ENCODE data around the gene PRG3. TPM values are rescaled to one million over a fixed set of nuclear protein-coding genes. Genes with fewer than 3 reads are reported as not detected.

Gene PRG3
- total and polyA plus RNA-seq, 2 of the 13 experiments (the other 11 are each of a cell fraction or from before 2014, with no cell fraction given), result not detected

DNA sequence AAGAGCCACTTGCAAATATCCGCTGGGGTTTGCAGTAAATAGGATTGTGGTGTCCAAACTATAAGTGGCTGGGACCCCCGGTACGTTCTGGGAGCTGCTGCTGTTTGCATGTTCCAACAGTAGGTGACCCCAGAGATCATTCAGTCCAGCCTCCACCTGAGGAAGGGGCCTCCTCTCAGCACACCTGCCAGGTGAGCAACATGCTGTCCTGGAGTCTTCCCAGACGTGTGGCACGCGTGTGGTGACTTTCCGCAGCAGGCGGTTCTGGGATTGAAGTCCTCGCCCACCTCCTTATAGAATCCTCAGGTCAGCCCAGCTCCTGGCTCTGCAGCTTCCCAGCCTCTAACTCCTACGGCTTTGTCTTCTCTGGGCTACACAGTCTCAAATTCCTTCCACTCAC, 36.1 kb downstream of the PRG3 start:
- DNase-seq (ENCODE audit: low spot score), result no peak
- Histone ChIP-seq H2AFZ (ENCODE audit: low read length) (peak overlapping the region; percentile 92), H3K4me1 (ENCODE audit: insufficient read depth, low read length) (peaks cover 73% of the 10 kb centered on the region), H3K36me3 (replicated peaks in 1 of 2; ENCODE audit: control insufficient read depth in 1 of 2, insufficient read depth in 2 of 2, low read length in 2 of 2) (no peaks in the 10 kb centered on the region), H4K20me1 (ENCODE audit: insufficient read depth, low read length) (no peaks in the 10 kb centered on the region), H3K79me2 (ENCODE audit: insufficient read depth, low read length) (no peaks in the 10 kb centered on the region), H3K27ac (ENCODE audit: extremely low read length, insufficient read depth, low read length) (no peak overlapping the region), H3K9ac (ENCODE audit: insufficient read depth, low read depth, low read length) (no peak overlapping the region), H3K4me3 (replicated peaks in 1 of 3; ENCODE audit: insufficient read depth in 1 of 3, low read depth in 2 of 3, low read length in 3 of 3) (no peak overlapping the region), H3K27me3 (ENCODE audit: control insufficient read depth in 1 of 2, insufficient read depth in 2 of 2, low read length in 2 of 2) (peaks cover 1 to 27% of the 10 kb centered on the region in 2 experiments; a peak in 4 of 5 replicates), H3K9me3 (ENCODE audit: low read length) (no peaks in the 10 kb centered on the region), H3K4me2 (ENCODE audit: low read depth, low read length) (no peak overlapping the region)
- in situ Hi-C loops (cut with HindIII; ENCODE audit: extremely low pct_ligation_motif_present, low pct_unique_long_range_greater_than_20kb) (loop anchor here (5.0 to 10.0 kb wide), 4 partner anchors 112 to 297 kb away; partner anchors contain the start of genes TIMM10 and UBE2L6), intact Hi-C loops (cut with micrococcal nuclease; ENCODE audit: unreplicated experiment) (loop anchor here (1.0 to 10.0 kb wide), 7 partner anchors 68 to 1180 kb away; no protein-coding TSS in a partner anchor)
- ChIA-PET POLR2A (no interaction called here), CTCF (ENCODE audit: low intra/inter-chr PET ratio, low total read pairs) (interaction anchor here (0.8 to 1.8 kb wide), 3 partner anchors 136 to 296 kb away, joined by 6 to 7 read pairs (median 7); no protein-coding TSS in a partner anchor)
- 72% methylated on average over 9 of the region's 10 CpGs for WGBS (ENCODE audit: low lambda C conversion rate)
- no peak for ATAC-seq
- no TSS peak for BruUV-seq (replicated peaks)
- no peak for FAIRE-seq
- TF ChIP-seq KMT2B (CRISPR knock-in tag; IDR thresholded peaks at IDR 0.05) (no peak), MEF2D (CRISPR knock-in tag; IDR thresholded peaks at IDR 0.05) (no peak), NCOA5 (CRISPR knock-in tag; IDR thresholded peaks at IDR 0.05) (no peak), JUNB (CRISPR knock-in tag; IDR thresholded peaks at IDR 0.05; ENCODE audit: borderline replicate concordance) (no peak), BCL6 (CRISPR knock-in tag; IDR thresholded peaks at IDR 0.05) (no peak), SSRP1 (CRISPR knock-in tag; IDR thresholded peaks at IDR 0.05) (no peak), KAT7 (CRISPR knock-in tag; IDR thresholded peaks at IDR 0.05; ENCODE audit: borderline replicate concordance) (no peak), CHD4 (IDR thresholded peaks at IDR 0.05; ENCODE audit: borderline replicate concordance, low read length) (no peak), NFKB2 (CRISPR knock-in tag; IDR thresholded peaks at IDR 0.05; ENCODE audit: borderline replicate concordance) (no peak), ZNF709 (CRISPR knock-in tag; IDR thresholded peaks at IDR 0.05) (no peak)
- TF ChIP-seq, protein P1, sequence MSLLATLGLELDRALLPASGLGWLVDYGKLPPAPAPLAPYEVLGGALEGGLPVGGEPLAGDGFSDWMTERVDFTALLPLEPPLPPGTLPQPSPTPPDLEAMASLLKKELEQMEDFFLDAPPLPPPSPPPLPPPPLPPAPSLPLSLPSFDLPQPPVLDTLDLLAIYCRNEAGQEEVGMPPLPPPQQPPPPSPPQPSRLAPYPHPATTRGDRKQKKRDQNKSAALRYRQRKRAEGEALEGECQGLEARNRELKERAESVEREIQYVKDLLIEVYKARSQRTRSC (CRISPR knock-in tag; IDR thresholded peaks at IDR 0.05; ENCODE audit: low read depth), result no peak
- TF ChIP-seq, protein P2, sequence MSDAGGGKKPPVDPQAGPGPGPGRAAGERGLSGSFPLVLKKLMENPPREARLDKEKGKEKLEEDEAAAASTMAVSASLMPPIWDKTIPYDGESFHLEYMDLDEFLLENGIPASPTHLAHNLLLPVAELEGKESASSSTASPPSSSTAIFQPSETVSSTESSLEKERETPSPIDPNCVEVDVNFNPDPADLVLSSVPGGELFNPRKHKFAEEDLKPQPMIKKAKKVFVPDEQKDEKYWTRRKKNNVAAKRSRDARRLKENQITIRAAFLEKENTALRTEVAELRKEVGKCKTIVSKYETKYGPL (CRISPR knock-in tag; IDR thresholded peaks at IDR 0.05), result no peak
- TF ChIP-seq, protein P3, sequence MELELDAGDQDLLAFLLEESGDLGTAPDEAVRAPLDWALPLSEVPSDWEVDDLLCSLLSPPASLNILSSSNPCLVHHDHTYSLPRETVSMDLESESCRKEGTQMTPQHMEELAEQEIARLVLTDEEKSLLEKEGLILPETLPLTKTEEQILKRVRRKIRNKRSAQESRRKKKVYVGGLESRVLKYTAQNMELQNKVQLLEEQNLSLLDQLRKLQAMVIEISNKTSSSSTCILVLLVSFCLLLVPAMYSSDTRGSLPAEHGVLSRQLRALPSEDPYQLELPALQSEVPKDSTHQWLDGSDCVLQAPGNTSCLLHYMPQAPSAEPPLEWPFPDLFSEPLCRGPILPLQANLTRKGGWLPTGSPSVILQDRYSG (CRISPR knock-in tag; IDR thresholded peaks at IDR 0.05), result no peak
- TF ChIP-seq, protein P4, sequence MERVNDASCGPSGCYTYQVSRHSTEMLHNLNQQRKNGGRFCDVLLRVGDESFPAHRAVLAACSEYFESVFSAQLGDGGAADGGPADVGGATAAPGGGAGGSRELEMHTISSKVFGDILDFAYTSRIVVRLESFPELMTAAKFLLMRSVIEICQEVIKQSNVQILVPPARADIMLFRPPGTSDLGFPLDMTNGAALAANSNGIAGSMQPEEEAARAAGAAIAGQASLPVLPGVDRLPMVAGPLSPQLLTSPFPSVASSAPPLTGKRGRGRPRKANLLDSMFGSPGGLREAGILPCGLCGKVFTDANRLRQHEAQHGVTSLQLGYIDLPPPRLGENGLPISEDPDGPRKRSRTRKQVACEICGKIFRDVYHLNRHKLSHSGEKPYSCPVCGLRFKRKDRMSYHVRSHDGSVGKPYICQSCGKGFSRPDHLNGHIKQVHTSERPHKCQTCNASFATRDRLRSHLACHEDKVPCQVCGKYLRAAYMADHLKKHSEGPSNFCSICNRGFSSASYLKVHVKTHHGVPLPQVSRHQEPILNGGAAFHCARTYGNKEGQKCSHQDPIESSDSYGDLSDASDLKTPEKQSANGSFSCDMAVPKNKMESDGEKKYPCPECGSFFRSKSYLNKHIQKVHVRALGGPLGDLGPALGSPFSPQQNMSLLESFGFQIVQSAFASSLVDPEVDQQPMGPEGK (CRISPR knock-in tag; IDR thresholded peaks at IDR 0.05), result no peak
- TF ChIP-seq, protein P5, sequence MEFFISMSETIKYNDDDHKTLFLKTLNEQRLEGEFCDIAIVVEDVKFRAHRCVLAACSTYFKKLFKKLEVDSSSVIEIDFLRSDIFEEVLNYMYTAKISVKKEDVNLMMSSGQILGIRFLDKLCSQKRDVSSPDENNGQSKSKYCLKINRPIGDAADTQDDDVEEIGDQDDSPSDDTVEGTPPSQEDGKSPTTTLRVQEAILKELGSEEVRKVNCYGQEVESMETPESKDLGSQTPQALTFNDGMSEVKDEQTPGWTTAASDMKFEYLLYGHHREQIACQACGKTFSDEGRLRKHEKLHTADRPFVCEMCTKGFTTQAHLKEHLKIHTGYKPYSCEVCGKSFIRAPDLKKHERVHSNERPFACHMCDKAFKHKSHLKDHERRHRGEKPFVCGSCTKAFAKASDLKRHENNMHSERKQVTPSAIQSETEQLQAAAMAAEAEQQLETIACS (CRISPR knock-in tag; IDR thresholded peaks at IDR 0.05), result no peak
- TF ChIP-seq, protein P6, sequence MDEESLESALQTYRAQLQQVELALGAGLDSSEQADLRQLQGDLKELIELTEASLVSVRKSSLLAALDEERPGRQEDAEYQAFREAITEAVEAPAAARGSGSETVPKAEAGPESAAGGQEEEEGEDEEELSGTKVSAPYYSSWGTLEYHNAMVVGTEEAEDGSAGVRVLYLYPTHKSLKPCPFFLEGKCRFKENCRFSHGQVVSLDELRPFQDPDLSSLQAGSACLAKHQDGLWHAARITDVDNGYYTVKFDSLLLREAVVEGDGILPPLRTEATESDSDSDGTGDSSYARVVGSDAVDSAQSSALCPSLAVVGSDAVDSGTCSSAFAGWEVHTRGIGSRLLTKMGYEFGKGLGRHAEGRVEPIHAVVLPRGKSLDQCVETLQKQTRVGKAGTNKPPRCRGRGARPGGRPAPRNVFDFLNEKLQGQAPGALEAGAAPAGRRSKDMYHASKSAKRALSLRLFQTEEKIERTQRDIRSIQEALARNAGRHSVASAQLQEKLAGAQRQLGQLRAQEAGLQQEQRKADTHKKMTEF (CRISPR knock-in tag; IDR thresholded peaks at IDR 0.05), result no peak
- TF ChIP-seq, protein P7, sequence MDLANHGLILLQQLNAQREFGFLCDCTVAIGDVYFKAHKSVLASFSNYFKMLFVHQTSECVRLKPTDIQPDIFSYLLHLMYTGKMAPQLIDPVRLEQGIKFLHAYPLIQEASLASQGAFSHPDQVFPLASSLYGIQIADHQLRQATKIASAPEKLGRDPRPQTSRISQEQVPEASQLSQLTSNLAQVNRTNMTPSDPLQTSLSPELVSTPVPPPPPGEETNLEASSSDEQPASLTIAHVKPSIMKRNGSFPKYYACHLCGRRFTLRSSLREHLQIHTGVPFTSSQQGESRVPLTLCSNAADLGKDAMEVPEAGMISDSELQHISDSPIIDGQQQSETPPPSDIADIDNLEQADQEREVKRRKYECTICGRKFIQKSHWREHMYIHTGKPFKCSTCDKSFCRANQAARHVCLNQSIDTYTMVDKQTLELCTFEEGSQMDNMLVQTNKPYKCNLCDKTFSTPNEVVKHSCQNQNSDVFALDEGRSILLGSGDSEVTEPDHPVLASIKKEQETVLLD (CRISPR knock-in tag; IDR thresholded peaks at IDR 0.05; ENCODE audit: low read depth), result no peak

All from HepG2 (cell line).